Activated T-cell treated with anti-CD3 and anti-CD28 coated beads, Interleukin-2, amount 50 U/mL, for 48 hours (primary cell): ENCODE measurements around the gene PDYN.
A peak's percentile ranks its signal among the peaks of the same experiment; 100 is the strongest.
"Not testable (repeated sequence)": the region's sequence is repeated elsewhere in the genome, so short reads cannot be mapped to it uniquely, and the experiment has no call there.

ENCODE experiments used
- DNase-seq, 2 experiments: peaks; one replicate each; pipeline ENCODE4 v3.0.0-alpha.2; 2020

The PDYN gene

DNA sequence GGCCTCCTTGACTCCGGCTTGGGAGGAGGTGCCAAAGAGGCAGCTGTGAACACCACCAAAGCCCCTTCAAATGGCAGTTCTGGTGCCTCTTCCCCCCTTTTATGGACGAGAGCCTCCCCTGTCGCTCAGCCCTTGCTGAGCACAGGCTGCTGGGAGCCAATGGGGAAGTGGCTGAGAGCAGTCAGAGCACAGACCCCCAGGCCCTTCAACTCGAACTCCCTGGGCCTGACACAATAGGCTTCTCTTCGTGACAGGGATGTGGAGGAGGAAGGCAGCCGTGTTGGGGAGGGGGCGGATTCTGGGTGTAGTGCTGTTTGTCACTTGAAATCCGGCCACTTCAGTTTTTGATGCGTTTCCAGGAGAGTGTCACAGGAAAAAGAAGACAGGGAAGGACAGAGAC is at the start of gene PDYN:
Gene PDYN, minus strand, starts transcription at position 73 of the 400 bp plus-strand sequence. CDS start 10,974 bp downstream, outside the sequence.
- DNase-seq = no peak

DNA sequence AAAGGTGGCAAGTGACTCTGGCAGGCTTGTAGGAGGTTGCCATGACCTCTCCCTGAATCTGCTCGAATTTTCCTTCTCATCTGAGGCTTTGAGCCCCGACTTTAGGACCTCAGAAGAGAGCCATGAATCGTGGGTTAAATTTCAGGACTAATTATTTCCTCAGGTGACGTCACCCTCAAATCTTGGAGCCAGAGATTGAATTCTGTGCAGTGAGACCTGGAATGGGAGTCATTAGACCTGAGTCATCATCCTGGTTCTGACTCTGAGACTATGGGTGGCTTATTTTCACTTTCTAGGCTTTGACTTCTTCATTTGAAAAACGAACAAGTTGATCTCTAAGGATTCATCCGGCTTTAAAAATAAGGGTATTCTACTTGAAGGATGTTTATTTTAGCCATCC is 48.5 kb upstream of the PDYN start:
- no peak for DNase-seq

GRCh38 chr20:2038161-2038560 is 44.3 kb upstream of the PDYN start:
- DNase-seq = no peak

DNA sequence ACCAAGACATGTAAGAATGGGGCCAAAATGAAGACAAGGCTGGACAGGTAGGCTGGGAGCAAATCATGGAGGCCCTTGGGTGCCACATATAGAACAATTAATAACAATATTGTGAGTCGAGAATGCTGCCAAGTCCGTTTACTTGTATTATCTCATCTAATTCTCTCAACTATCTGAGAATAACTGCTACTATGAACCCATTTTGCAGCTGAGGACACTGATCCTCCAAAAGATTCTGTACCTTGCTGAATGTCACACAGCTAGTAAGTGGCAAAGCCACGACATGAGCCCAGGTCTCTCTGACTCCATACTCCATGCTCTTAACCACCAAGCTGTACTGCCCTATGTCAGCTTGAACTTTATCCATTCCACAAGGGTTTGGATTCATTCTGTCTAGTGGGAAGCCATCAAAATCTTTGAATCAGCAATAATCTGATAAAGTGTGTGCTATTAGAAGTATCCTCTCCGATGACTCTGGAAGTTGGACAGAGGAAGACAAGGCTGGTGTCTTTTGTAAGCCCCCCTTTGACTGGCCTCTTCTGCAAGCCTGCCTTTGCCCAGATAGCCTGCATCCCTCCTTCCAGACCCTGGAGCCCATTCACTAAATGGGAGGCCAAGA is 43.5 kb upstream of the PDYN start:
- no peak for DNase-seq

- not testable (repeated sequence) for DNase-seq
These were observed 42.5 kb upstream of the PDYN start for GRCh38 chr20:2036357-2036756.

DNA sequence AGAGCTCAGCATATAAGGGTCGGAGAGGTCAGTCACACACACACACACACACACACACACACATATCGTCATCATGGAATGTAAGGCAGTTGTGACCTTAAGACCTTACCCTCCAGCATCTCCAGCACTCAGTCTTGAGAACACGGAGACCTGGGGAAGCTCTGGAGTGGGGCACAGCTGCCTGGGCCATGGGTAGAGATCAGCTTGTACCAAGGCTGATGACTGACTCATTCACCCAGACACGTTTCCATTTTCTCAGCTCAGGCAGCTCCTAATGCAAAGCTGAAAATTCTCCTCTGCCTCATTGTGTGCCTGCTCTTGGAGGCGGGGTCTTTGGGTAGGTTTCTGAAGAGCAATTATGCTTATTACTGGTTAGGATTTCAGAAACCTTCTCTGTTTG is 38.3 kb upstream of the PDYN start:
- no peak for DNase-seq

DNA sequence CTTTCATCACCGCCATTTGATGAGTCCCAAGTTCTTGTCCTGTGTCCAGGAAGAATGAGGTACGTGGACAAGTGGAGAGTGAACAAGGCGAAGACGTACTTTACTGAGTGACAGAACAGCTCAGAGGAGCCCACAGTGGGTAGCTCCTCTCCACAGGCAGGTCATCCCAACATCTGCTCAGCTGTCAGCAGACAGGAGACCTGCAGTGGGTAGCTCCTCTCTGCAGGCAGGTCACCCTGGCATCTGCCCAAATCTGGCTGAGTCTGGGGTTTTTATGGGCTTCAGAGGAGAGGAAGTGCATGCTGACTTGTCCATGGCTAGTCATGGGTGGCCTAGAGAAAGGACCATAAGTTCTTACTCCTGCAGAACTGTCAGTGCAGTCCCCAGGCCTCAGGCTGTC is 32.7 kb upstream of the PDYN start:
- DNase-seq = no peak

- no peak for DNase-seq
These were observed 32.1 kb upstream of the PDYN start for GRCh38 chr20:2026004-2026403.

GRCh38 chr20:2023151-2023550 is 29.3 kb upstream of the PDYN start:
- no peak for DNase-seq

GRCh38 chr20:2022163-2022562 is 28.3 kb upstream of the PDYN start:
- DNase-seq = no peak

DNA sequence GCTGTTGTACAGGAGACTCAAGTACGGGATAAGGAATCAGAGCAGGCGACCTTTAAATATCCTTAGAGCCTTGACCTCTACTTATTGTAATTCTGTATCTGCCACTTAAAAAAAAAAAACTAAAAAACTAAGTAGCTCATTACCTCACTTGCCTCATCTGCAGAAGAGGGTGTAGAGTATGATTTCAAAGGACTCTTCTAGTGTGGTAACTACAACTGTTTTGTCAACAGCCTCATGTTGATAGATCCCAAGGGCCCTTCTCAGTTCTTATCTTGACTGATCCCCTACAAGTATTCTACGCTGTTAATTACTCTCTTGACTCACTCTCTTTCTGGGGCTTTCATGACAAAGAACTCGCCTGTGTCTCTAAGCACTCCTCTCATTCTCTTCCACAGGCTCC is 16.7 kb upstream of the PDYN start:
- no peak for DNase-seq

- peak; percentile 52 to 53 for DNase-seq
These were observed 12.8 kb upstream of the PDYN start for GRCh38 chr20:2006452-2007361.

- DNase-seq = peak; percentile 70 to 72
These were observed 12.1 kb upstream of the PDYN start for GRCh38 chr20:2005831-2006426.

- DNase-seq = peak; percentile 27 to 40
These were observed 11.5 kb upstream of the PDYN start for GRCh38 chr20:2005359-2005758.

DNA sequence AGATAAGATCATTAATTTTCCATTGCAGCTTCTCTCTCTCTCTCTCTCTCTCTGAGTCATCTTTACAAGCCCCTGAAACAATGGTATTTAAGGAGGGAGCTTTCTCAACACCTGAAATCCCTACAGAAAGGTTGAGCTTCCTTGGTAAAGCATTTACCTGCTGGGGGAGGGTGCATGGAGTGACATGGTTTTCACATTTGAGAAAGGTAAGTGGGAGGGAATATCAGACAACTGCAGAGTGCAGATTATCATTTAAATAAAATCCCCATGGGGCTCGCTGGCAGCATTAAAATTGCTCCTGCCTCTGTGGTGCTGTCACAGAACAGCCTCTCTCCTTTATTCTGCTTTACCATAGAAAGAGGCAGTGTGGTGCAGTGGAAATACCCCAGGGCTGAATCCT is 10.3 kb upstream of the PDYN start:
- no peak for DNase-seq

- no peak for DNase-seq
These were observed 8.5 kb upstream of the PDYN start for GRCh38 chr20:2002365-2002764.

DNA sequence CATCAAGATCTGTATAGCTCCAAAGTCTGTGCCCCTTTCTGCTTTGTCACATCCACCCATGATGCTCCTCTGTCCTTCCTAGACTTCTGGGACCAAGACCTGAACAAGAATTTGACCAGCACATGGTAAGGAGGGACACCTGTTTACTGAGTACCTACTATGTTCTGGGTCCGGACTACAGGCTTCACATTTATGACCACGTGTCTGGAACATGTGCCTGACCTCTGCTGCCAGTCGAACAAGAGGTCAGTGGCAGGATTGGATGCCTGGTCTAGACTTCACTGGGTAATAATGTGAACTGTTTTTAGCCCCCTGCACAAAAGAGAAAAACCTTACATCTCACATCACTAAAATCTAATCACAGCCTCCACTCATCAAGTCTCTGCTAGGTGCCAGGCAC is 7.3 kb upstream of the PDYN start:
- no peak for DNase-seq

- DNase-seq = no peak
These were observed 6.4 kb upstream of the PDYN start for GRCh38 chr20:2000285-2000684.

DNA sequence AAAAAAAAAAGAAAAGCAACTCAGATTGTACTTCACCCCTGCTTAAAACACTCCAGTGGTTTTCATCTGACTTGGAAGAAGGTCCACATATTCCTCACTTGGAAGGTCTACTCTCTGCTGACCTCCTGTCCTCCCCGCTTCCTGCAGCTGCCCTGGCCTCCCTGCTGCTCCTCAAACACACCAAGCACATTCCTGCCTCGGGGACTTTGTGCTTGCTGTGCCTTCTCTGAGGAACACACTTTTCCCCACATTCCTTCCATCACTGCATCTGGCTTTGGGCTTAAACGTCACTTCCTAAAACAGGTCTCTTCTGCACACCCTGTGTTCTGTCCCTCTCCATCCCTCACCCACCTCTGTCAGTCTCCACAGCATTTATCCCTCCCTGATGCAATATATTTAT is 4.9 kb upstream of the PDYN start:
- no peak for DNase-seq

DNA sequence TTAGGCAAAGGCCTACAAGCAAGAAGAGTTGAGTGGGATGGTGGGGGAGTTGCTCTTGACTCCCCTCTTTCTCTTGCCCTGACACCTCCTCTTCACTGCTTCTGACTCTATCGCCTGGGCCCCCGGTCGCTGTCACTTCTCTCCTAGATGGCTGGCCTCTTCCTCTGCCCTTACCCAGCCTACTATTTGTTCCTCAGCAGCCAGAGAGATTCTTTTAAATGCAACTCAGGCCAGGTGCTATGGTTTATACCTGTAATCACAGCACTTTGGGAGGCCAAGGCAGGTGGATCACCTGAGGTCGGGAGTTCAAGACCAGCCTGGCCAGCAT is 4.3 kb upstream of the PDYN start:
- DNase-seq = no peak

GRCh38 chr20:1997483-1998192 is 3.8 kb upstream of the PDYN start:
- DNase-seq = no peak

DNA sequence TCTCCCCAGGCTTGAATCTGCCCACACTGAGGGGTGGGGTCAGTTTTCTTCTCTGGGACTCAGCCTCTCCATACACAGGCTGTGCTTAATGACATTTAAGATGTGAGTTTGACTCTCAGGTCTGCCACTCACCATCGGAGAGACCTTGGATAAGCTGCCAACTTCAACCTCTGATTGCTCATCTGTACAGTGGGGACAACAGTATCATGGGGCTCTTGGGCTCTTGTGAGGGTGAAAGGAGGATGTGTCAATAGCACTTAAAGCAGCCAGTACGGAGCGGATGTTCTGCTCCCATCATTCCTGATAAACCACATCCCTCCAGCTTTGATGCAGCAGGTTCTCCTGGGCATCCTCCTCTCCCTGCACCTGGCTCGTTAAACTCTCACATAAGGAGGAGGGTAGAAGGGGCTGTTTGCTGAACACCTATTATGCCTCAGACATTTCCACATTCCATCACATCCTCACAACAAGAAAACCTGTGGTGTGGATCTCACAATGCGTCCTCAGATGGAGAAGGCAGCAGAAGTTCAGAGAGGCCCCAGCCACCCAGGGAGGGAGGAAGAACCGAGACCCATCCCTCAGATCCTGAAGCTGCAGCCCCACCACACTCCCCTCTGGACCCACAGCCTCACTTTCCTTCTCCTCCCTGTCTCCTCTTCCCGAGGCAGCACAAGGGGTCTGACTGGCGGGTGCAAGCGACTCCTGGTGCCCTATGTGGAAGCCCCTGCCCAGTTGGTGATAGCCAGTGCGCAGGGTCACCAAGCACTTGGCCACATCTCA is 1.9 kb upstream of the PDYN start:
- no peak for DNase-seq

GRCh38 chr20:1994627-1995026 is 769 bp upstream of the PDYN start:
- no peak for DNase-seq
